ENCODE measurements around the gene EFCAB7.

- TF ChIP-seq POLR2A (IDR thresholded peaks at IDR 0.05) (no peak), CTCF (IDR thresholded peaks at IDR 0.05) (no peak)
Measured at GRCh38 chr1:63619558-63619957, 96.2 kb downstream of the EFCAB7 start.

Data from breast epithelium (tissue), 3 donors.